Lower leg skin (tissue), 3 donors: ENCODE results near the gene PRR9.

Experiments
- POLR2A ChIP-seq, 2 donors: fragments of 450-650 bp; IDR thresholded peaks; one replicate each; pipeline ENCODE4 v1.6.1; 2016 to 2017; ENCODE audit warnings: antibody characterized with exemption in 2 of 2, mild to moderate bottlenecking in 1 of 2, moderate library complexity in 1 of 2
- TF ChIP-seq, protein P1 (sequence below), 3 donors: fragments of 450-650 bp; IDR thresholded peaks; one replicate each; pipeline ENCODE4 v1.5.1; 2016; ENCODE audit warnings: antibody characterized with exemption in 3 of 3, mild to moderate bottlenecking in 3 of 3, moderate library complexity in 2 of 3

DNA sequence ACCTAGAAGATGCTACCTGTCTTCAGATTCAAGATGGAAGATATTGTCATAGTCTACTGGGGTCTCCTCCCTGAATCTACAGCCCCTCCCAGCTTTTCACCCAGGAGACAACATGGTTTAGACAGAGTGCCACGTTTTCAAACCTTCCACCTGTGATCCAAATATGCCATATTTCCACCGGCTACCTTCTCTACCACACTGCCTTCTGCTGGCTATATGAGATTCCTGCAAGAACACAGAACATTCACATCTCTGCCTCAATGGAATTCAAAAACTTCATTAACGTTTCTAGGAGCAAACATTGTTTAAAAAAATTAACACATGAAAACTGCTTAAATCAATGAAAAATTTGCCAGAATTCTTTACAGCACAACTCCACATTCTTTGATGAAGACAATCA lies 27.0 kb upstream of the PRR9 start:
- TF ChIP-seq, protein P1, sequence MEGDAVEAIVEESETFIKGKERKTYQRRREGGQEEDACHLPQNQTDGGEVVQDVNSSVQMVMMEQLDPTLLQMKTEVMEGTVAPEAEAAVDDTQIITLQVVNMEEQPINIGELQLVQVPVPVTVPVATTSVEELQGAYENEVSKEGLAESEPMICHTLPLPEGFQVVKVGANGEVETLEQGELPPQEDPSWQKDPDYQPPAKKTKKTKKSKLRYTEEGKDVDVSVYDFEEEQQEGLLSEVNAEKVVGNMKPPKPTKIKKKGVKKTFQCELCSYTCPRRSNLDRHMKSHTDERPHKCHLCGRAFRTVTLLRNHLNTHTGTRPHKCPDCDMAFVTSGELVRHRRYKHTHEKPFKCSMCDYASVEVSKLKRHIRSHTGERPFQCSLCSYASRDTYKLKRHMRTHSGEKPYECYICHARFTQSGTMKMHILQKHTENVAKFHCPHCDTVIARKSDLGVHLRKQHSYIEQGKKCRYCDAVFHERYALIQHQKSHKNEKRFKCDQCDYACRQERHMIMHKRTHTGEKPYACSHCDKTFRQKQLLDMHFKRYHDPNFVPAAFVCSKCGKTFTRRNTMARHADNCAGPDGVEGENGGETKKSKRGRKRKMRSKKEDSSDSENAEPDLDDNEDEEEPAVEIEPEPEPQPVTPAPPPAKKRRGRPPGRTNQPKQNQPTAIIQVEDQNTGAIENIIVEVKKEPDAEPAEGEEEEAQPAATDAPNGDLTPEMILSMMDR (IDR thresholded peaks at IDR 0.05), result no peak
- no peak for TF ChIP-seq POLR2A (IDR thresholded peaks at IDR 0.05)
